Fibroblast of lung (primary cell): Measurements from ENCODE around the gene DDTL.
"Not testable (repeated sequence)": the region's sequence is repeated elsewhere in the genome, so short reads cannot be mapped to it uniquely, and the experiment has no call there.

ENCODE experiments used
- EZH2 ChIP-seq: IDR thresholded peaks from 2 replicates; pipeline ENCODE4 v1.5.1; 2012; ENCODE audit warnings: low read length, control low read depth, mild to moderate bottlenecking; ENCODE audit errors: missing control alignments
- TF ChIP-seq, protein P1 (sequence below), 2 donors: IDR thresholded peaks in 1 of 2; conservative IDR thresholded peaks in 1 of 2; 1 replicate in 1 of 2; 2 replicates in 1 of 2; pipeline ENCODE4 v1.5.1; 2011 to 2012; ENCODE audit warnings: low read length in 2 of 2, control low read depth in 1 of 2, inconsistent platforms in 1 of 2, low read depth in 1 of 2, mild to moderate bottlenecking in 1 of 2

DNA sequence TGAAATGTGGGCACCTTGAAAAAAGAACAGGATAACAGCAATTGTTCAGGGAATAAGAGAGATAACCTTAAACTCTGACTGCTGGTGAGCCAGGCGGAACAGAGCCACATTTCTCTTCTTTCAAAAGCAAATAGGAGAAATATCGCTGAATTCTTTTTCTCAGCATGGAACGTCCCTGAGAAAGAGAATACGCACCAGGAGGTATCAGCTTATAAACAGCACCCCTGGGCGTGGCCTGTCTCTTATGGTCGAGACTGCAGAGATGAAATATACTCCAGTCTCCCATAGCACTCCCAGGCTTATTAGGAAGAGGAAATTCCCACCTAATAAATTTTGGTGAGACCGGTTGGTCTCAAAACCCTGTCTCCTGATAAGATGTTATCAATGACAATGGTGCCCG lies 10.8 kb upstream of the DDTL start:
- TF ChIP-seq, protein P1, sequence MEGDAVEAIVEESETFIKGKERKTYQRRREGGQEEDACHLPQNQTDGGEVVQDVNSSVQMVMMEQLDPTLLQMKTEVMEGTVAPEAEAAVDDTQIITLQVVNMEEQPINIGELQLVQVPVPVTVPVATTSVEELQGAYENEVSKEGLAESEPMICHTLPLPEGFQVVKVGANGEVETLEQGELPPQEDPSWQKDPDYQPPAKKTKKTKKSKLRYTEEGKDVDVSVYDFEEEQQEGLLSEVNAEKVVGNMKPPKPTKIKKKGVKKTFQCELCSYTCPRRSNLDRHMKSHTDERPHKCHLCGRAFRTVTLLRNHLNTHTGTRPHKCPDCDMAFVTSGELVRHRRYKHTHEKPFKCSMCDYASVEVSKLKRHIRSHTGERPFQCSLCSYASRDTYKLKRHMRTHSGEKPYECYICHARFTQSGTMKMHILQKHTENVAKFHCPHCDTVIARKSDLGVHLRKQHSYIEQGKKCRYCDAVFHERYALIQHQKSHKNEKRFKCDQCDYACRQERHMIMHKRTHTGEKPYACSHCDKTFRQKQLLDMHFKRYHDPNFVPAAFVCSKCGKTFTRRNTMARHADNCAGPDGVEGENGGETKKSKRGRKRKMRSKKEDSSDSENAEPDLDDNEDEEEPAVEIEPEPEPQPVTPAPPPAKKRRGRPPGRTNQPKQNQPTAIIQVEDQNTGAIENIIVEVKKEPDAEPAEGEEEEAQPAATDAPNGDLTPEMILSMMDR (conservative IDR thresholded peaks at IDR 0.05 in 1 of 2, IDR thresholded peaks at IDR 0.05 in 1 of 2; ENCODE audit: low read depth in 1 of 2, low read length in 2 of 2), result not testable (repeated sequence)
- not testable (repeated sequence) for TF ChIP-seq EZH2
